ENCODE measurements around the gene BAHD1.

- TF ChIP-seq, protein P1, sequence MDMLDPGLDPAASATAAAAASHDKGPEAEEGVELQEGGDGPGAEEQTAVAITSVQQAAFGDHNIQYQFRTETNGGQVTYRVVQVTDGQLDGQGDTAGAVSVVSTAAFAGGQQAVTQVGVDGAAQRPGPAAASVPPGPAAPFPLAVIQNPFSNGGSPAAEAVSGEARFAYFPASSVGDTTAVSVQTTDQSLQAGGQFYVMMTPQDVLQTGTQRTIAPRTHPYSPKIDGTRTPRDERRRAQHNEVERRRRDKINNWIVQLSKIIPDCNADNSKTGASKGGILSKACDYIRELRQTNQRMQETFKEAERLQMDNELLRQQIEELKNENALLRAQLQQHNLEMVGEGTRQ (IDR thresholded peaks at IDR 0.05; ENCODE audit: borderline replicate concordance, low read depth, low read length): no peak
- TF ChIP-seq GATA2 (CRISPR knock-in tag; IDR thresholded peaks at IDR 0.05) (no peak), SIN3A (IDR thresholded peaks at IDR 0.05; ENCODE audit: borderline replicate concordance, low read depth, low read length) (no peak), FOSL2 (IDR thresholded peaks at IDR 0.05; ENCODE audit: borderline replicate concordance, low read depth) (no peak), EP300 (IDR thresholded peaks at IDR 0.05; ENCODE audit: borderline replicate concordance in 1 of 2, low read depth in 1 of 2, low read length in 1 of 2) (no peak), MXI1 (IDR thresholded peaks at IDR 0.05; ENCODE audit: low read depth, low read length) (no peak), CTCF (IDR thresholded peaks at IDR 0.05) (no peak), NRF1 (IDR thresholded peaks at IDR 0.05; ENCODE audit: low read depth, low read length) (no peak), POLR2AphosphoS5 (IDR thresholded peaks at IDR 0.05; ENCODE audit: low read depth, low read length) (no peak), RAD21 (IDR thresholded peaks at IDR 0.05; ENCODE audit: low read length) (no peak), GABPA (IDR thresholded peaks at IDR 0.05; ENCODE audit: low read depth) (no peak), TCF12 (IDR thresholded peaks at IDR 0.05) (no peak), MEF2A (IDR thresholded peaks at IDR 0.05; ENCODE audit: borderline replicate concordance, low read depth) (no peak), EZH2phosphoT487 (IDR thresholded peaks at IDR 0.05; ENCODE audit: borderline replicate concordance, low read depth) (no peak)
Observed at GRCh38 chr15:40498891-40499290, 58.1 kb downstream of the BAHD1 start.
